HG03066 (cell line): Measurements from ENCODE around the gene MBD4.

Experiments used
- ATAC-seq: cut with Tn5 transposase; IDR thresholded peaks from one replicate; pipeline ENCODE4 v1.9.1; 2021; ENCODE audit warnings: low read depth; ENCODE audit not compliant: unreplicated experiment

Gene MBD4

DNA sequence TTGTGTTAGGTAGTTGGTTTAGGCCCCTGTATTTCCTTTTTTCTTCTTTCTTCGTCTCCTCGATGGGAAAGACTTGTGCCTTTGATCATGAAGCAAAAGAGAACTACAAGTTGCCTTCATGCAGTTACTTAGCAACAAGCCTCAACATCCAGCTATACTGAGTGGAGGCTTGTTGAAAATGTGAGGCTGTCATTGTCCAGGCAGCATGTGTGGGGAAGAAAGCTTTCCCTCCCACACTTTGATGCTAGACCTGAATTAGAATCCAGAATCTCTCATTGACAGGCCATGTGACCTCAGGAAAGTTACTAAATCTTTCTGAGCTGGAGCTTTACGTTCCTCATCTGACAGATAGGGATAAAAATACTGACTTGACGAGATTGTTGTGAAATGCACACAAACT, 24.0 kb upstream of the MBD4 start:
- ATAC-seq, result no peak

DNA sequence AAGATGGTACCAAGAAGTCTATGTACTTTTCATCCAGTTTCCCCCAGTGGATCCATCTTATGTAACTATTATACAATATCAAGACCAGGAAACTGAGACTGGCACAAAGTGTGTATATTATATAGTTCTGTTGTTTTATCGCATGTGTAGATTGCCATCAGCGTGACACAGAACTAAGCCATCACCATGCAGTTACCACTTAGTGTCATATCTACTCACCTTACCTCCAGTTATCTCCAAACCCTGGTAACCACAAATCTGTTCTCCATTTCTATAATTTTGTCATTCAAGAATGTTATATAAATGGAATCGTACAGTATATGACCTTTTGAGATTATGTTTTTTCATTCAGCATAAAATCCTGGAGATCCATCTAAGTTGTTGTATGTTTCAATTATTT, 23.3 kb upstream of the MBD4 start:
- ATAC-seq, result no peak

DNA sequence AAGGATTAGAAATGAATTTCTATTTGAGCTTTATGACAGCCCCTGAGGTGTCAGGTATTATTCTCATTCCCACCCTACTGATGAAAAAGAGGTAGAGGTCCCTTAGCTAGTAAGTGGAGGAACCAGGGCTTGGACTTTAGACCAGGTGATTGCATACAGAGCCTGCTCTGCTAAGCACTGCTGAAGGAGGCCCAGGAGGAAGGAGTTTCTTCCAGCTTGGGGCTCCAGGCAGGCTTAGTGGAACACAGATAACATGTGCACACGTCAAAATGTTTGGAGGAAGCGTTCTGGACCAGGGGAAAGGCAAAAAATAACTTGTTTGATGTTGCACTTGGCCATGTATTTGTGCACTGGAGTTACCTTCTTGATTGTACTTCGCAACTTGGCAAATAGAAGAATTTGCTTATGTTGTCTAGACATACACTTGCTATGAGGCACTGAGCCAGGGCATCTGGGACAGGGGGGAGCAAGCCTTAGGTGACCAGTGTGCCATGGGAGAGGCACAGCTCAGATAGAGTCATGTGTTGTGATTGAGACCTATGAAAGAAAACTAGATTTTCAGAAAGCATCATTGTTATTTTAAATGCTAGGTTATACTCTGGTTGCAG, 22.7 kb upstream of the MBD4 start:
- no peak for ATAC-seq

DNA sequence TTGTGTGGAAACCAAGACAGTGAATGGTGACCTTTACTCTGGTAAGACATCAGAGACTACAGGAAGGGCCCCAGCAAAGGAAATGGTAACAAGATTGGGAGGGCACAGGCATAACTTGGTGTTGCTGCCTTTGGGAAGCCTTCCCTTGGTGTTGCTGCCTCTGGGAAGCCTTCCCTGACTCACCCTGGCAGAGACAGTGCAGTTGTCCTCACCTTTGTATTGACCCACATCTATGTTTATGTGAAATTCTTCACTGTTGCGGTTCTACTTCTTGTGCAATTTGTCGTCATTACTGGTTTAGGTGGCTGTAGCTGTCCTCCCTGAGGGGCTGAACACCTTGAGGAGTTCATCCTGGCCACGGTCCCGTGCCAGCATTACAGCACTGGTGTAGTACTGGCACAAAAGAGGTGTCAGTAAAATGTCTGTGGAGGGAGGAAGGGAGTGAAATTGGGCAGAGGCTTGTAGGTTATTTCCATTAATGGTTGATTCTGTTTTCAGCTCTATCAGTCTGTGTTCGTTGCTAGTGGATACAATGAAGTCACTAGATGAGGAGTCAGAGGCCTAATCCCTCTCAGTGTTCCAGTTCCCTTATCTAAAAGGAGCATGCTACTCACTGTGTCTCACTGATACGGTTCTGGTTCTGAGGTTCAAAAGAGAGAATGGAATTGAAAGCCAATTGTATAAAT, 21.9 kb upstream of the MBD4 start:
- ATAC-seq, result no peak

DNA sequence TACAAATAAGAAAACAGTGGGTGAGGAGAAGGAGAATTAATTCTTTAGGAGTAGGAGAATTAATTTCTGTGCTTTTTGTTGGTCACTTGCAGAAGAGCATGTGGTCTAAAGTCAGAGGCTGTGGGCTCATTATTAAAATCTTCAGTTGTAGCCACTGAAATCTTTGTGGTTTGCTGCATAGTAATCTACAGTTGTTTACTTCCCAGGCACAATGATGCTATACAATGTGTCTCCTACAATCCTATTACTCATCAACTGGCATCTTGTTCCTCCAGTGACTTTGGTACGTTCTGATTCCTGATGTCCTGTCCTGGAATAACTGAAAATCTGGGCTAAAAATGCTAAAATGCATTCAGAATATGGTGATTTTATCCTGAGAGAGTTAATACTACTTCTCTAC, 21.3 kb upstream of the MBD4 start:
- no peak for ATAC-seq

DNA sequence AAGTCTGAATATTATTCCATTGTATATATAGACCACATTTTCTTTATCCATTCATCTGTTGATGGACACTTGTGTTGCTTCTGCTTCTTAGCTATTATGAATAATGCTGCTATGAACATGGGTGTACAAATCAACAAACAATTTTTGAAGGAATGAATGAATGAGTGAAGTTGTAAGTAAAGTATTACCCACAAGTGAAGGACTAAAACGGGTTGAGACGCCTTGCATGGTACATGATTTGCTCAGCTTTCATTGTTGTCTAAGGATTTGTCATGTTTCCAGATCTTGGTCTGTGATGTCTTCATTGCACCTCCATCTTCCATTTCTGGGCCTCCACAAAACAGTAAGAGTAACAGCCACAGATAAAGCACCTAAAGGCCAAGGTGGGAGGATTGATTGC, 20.8 kb upstream of the MBD4 start:
- no peak for ATAC-seq

DNA sequence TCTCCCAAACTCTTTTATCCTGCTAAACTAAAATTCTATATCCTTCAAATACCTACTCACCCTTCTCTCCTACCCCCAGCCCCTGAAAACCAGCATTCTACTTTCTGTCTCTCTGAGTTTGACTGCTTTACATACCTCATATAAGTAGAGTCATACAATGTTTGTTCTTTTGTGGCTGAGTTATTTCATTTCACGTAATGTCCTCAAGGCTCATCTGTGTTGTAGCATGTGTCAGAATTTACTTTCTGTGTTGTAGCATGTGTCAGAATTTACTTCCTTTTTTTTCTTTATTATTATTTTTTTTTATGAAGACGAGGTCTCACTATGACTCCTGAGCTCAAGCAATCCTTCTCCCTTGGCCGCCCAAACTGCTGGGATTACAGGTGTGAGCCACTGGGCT, 20.4 kb upstream of the MBD4 start:
- ATAC-seq, result no peak

DNA sequence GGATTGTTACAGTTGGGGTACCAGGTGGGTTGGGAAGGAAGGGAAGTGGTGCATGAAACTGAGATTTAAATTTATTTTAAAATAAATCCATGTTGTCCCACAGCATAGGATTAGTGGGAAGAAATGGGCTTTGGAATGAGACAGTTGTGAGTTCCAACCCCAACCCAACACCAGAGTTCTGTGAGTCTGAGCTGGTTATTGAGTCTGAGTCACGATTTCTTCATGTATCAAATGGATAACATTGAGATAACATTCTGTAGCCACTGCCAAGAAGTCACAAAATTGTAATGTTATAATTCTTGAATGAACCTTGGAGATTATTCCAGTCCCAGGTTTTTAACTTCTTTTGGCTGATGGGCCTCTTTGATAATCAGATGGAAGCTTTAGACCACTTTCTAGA, 14.0 kb upstream of the MBD4 start:
- no peak for ATAC-seq

DNA sequence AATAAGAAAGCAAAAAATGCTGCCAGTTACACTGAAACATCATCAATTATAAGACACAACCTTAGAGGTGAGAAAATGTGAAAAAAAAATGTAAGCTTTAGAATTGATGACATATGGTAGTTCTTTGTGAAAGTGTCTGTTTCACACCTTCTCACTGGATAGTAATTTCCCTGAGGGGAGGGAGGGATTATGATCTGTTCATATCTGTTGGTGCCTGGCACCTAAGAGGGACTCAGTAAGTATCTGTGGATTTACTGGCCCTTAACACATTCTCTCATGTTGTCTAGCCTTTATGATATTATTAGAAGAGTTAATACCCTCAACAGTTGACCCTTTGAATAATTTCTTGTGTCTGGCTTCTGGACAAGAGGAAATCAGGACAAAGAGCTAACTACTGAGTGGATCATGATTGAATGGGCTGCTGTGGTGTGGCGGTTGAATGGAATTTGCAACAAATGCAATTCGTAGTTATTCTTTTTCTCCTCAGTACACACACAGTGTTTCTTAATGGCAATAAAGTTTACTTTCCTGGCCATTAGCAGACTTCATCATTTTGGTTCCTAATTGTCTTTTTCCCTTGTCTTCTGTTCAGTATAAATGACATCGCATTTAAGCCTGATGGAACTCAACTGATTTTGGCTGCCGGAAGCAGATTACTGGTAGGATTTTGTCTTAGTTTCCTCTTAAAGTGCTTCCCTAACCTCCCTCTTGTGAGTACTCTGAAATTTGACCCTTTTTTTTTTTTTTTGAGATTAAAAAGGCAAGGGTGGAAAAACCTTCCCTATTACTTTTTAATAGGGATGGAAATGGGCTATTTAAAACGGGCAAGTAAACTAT, 9.7 kb upstream of the MBD4 start:
- no peak for ATAC-seq

DNA sequence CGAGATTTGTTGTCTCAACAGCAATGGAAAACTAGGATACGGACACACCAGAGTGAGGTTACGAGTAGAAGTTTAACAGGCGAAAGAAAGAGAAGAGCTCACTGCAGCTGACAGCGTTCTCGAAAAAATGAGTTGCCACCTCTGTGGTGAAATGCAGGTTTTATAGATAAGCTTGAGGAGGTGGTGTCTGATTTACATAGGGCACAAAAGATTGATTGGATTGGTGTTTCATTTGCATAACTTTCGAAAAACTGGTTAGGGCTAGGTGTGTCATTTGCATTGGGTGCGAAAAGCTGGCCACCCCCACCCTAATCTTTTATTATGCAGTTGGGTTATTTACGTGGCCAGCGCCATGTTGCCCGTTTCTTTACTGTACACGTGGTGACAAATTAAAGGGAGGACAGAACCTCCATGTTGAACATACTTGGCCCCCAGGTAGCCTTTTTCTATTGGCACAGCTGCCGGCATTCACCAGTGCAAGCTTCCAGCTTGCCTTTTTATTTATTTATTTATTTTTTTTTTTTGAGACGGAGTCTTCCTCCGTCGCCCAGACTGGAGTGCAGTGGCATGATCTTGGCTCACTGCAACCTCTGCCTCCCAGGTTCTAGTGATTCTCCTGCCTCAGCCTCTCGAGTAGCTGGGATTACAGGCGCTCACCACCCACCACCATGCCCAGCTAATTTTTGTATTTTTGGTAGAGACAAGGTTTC, 8.6 kb upstream of the MBD4 start:
- ATAC-seq, result no peak

DNA sequence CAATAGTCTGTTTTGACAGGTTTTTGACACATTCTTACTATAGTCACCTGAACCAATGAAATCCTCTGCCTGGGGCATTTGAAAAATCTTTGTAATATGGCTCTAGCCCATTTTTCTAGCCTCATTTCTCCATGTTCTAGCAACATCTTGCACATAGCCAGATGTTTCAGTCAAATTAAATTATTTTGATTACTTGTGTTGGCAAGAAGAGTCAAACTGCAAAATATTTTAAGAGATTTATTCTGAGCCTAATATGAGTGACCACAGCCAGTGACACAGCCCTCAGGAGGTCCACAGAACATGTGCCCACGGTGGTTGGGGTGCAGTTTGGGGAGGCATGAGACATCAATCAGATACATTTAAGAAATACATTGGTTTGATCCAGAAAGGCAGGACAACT, 7.2 kb upstream of the MBD4 start:
- no peak for ATAC-seq

DNA sequence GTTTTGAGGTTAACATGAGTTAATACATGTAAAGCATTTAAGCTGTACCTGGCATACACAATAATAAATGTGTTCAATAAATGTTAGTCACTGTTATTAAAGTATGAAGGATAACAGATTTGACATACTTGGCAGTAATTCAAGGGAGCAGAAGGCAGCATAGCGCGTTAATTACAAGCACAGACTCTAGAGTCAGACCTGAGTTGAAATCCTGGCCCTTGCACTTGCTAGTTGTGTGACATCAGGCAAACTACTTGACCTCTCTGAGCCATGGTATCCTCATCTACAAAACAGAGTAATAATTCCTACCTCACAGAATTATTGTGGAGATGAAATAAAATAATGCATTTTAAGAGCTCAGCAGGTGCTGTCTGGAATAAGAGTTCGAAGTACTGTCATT, 5.7 kb upstream of the MBD4 start:
- no peak for ATAC-seq

DNA sequence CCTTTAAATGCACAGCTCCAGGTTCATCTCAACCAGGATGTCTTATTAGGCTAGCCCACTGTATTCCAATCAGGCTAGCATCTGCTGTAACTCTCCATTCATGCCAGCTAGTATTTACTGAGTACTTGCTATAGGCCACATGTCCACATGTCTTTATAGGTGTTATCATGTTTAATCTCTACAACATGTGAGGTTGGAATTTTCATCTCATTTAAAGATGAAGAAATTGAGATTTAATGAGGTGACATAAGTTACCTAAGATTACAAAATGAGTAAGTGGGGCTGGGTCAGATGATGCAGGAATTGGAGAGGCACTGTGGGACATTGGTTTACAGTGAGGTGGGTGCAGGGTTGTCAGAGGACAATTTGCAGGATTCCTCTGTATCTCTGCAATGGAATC, 3.2 kb upstream of the MBD4 start:
- ATAC-seq, result no peak

DNA sequence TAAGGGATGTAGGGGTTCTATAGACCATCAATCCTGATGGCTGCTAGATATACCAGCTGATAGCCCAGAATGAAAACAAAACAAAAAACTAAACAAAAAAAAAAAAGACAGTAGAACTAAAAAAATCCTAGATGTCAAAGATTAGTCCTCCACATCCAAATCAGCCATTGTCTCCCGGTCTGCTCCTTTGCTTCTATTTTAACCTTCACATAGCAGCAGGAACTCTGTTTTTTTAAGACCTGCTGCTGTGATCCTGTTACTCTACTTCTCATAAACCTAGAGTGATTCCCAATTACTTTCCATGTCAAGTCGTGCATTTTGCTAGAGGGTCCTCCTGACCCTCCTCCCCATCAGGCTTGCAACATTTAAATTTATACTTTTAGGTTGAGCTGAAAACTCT, 2.7 kb upstream of the MBD4 start:
- ATAC-seq, result no peak

DNA sequence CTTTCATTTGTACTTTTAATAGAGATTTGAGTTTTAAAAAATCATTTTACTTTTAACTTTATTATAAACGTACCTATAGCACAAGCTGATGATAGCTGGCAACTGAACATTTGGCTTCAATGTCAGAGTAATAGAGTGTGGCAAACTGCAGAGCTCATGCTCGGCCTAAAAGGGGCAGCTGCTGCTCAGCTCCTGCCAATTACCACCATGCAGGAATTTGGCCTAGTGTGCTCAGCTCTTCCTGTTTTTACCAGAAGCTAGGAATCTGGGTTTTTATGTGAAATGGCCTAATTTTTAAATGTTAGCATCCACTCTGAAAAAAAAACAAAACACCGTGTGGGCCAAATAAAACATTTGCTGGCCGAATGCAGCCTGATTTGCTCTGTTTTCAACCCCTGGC, 2.0 kb upstream of the MBD4 start:
- ATAC-seq, result no peak

DNA sequence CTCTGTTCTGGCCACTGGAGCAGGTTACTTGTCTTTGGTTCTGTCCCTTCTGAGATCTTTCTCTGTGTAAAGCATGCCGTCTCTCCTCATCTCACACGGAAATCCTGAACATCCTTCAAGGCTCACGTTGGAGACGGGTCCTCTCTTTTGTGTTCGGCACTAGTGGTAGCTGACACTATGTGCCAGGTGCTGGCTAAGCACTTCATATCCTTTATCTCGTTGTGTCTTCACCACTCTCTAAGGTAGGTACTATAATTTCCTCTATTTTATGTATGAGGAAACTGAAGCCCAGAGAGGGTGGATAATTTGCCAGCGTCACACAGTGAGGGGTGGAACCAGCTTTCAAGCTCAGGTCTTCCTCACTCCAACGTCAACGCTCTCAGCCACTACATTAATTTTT, 1.5 kb upstream of the MBD4 start:
- ATAC-seq, result no peak

DNA sequence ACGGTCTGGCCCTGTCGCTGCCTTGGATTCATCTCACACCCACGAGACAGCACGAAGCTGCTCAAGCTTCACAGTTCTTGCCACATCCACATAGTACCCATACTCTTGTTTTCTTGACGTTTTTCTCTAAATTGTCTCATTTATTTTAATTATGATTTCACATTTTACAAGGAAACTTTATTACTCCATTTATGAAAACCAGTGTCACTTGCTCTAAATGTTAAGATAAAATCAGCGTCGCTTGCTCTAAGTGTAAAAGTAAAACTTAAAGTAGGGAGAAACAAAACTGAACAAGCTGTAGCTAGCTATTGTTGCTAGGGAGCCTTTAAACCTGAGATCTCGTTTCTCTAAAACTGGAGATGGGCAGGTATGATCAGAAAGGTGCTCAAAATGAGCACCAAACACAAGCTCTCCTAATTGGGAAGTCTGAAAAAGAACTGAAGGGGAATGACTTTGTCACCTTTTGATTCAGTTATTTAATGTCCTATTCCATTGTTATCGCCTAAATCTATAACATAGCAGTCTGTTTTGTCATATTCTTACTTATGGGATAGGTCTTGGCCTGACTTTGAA, 956 bp upstream of the MBD4 start:
- no peak for ATAC-seq

DNA sequence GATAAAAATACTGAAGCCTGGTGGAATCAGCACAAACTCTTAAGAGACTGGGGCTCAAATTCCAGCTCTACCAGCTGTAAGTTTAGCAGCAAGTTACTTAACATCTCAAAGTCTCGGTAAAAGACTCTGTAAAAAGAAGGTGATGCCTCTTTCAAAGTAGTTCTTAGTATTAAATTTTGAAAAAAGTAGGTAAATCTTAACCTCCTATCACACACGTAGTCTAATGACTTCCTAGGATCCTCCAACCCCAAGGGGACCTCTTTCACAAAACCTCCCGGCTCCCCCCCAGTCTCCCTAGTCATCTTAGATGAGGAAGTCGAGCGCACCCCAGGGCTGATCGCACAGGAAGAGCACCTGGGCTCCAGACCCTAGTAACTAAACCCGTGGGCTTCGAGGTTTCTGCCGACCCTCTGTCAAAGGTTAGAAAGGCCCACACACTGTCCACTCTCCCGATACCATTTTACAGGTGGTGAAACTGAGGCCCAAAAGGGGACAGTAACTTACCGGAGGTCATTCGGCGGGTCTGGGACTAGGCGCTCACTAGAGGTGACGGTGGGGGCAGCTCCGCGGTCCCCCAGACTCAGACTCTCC, 427 bp downstream of the MBD4 start:
- peak; percentile 14 for ATAC-seq

DNA sequence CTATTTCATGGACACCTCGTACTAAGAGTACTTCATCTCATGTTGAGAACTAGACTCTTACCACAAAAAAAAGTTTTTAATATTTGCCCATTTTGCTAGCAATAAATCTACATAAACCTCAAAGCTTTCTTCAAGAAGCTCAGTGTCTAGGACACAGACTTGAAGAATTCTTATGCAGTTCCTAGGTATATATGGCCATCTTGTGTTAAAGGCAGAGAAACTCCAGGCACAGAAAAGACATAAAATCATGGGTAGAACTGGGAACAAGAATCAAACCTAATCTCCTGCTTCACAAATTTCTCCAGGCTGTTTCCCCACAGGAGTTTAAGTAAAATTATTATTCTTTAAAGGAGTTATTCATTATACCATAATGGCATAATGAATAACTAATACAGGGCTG, 4.4 kb downstream of the MBD4 start:
- no peak for ATAC-seq

DNA sequence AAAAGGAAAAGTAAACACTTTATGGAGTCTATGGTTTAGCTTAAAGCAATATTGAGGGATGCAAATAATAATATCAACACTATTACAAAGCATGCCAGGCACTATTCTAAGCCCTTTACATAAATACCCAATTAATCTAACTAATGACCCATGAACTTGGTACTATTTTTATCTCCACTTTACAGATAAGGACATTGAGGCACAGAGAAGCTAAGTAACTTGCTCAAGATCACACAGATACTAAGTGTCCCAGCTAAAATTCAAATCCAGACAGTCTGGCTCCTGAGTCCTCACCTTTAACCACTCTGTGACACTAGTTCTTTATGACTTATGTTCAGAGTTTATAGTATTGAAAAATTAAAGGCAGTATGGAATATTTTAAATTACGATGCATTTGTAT, 5.6 kb downstream of the MBD4 start:
- ATAC-seq, result no peak

DNA sequence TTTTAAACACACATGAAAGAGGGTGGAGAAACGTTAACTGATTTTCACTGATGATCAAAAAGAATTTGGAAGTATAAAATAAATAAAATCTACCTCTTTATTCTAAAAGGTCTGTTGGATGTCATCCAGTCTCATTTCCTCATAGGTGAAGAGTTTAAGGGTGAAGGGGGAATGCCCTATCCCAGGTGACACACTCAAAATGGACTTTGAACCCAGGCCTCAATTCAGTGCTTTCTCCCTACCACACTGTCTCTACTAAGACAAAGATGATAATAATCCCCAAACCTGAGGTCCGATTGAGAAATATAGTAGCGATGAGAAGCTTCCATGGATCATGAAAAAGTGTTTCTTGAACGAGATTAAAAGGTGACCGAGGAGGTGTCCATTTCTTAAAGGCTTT, 6.2 kb downstream of the MBD4 start:
- no peak for ATAC-seq
